Activated effector memory CD4-positive, alpha-beta T cell treated with anti-CD3 and anti-CD28 coated beads, Interleukin-2, amount 50 U/mL, for 16 hours (primary cell): ENCODE measurements around the gene CHD5.
A peak's percentile ranks its signal among the peaks of the same experiment; 100 is the strongest.
"Not testable (repeated sequence)": the region's sequence is repeated elsewhere in the genome, so short reads cannot be mapped to it uniquely, and the experiment has no call there.

Source experiments
- DNase-seq: peaks from one replicate; pipeline ENCODE4 v3.0.0-alpha.2; 2020

Gene CHD5

GRCh38 chr1:6180268-6180706, at the start of gene CHD5:
Gene CHD5 (minus strand): TSS chr1:6180321. CDS start chr1:6180023, 298 bp downstream.
- no peak for DNase-seq

GRCh38 chr1:6225651-6226050, 45.5 kb upstream of the CHD5 start:
- DNase-seq: no peak

GRCh38 chr1:6224718-6225117, 44.6 kb upstream of the CHD5 start:
- no peak for DNase-seq

- no peak for DNase-seq
These were observed 43.5 kb upstream of the CHD5 start for GRCh38 chr1:6223617-6224016.

- no peak for DNase-seq
These were observed 42.5 kb upstream of the CHD5 start for GRCh38 chr1:6222636-6223035.

GRCh38 chr1:6221210-6221784, 41.2 kb upstream of the CHD5 start:
- DNase-seq: no peak

GRCh38 chr1:6220236-6220635, 40.1 kb upstream of the CHD5 start:
- no peak for DNase-seq

GRCh38 chr1:6219641-6220040, 39.5 kb upstream of the CHD5 start:
- not testable (repeated sequence) for DNase-seq

- DNase-seq: no peak
These were observed 38.4 kb upstream of the CHD5 start for GRCh38 chr1:6218375-6219164.

- DNase-seq: peak; percentile 63
These were observed 32.3 kb upstream of the CHD5 start for GRCh38 chr1:6212193-6212959.

GRCh38 chr1:6211731-6212130, 31.6 kb upstream of the CHD5 start:
- DNase-seq: no peak

GRCh38 chr1:6210591-6211355, 30.7 kb upstream of the CHD5 start:
- no peak for DNase-seq

- no peak for DNase-seq
These were observed 29.8 kb upstream of the CHD5 start for GRCh38 chr1:6209661-6210580.

- DNase-seq: peak; percentile 67
These were observed 28.9 kb upstream of the CHD5 start for GRCh38 chr1:6208723-6209660.

- no peak for DNase-seq
These were observed 27.8 kb upstream of the CHD5 start for GRCh38 chr1:6207921-6208320.

GRCh38 chr1:6207075-6207885, 27.2 kb upstream of the CHD5 start:
- no peak for DNase-seq

- DNase-seq: no peak
These were observed 26.4 kb upstream of the CHD5 start for GRCh38 chr1:6206520-6206855.

GRCh38 chr1:6205849-6206519, 25.9 kb upstream of the CHD5 start, which contains the start of gene RNF207:
Gene RNF207 (plus strand): TSS chr1:6206119. CDS start chr1:6206536, 417 bp downstream.
- DNase-seq: peak; percentile 91

- no peak for DNase-seq
These were observed 22.1 kb upstream of the CHD5 start for GRCh38 chr1:6202256-6202655.
